Measurements from ENCODE around the gene CNTNAP2.

DNA sequence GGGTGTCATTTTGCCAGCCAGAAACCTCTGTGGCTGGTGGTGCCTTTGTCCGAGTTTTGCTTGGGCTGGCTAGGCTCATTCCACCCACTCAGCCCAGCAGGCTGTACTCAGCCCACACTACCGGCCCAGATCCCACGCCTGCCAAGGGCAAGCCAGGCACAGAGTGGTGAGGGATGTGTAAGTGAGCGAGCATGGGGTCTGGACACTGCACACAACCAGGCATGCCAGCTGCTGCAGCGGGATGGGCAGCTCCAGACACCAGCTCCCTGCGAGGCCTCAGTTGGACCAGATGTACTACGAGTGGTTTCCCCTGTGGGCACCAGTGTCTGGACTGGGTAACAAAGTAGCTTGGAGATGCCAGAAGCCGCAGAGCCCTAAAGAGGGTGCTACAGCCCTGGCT lies 2339.8 kb downstream of the CNTNAP2 start:
- TF ChIP-seq POLR2AphosphoS5 (IDR thresholded peaks at IDR 0.05; ENCODE audit: borderline replicate concordance, low read depth, low read length) (no peak), EZH2 (IDR thresholded peaks at IDR 0.05) (no peak), FOXP2 (optimal IDR thresholded peaks at IDR 0.05; ENCODE audit: control extremely low read depth, extremely low read length, insufficient read depth) (no peak)
